Erythroblast (primary cell): ENCODE data around the gene RET.

Experiments
- GATA1 ChIP-seq: IDR thresholded peaks from 2 replicates; pipeline ENCODE4 v1.6.1; 2011; ENCODE audit warnings: low read depth, mild to moderate bottlenecking, control low read depth, low read length, moderate library complexity
- POLR2A ChIP-seq: IDR thresholded peaks from 2 replicates; pipeline ENCODE4 v1.6.1; 2011; ENCODE audit warnings: mild to moderate bottlenecking, low read length

DNA sequence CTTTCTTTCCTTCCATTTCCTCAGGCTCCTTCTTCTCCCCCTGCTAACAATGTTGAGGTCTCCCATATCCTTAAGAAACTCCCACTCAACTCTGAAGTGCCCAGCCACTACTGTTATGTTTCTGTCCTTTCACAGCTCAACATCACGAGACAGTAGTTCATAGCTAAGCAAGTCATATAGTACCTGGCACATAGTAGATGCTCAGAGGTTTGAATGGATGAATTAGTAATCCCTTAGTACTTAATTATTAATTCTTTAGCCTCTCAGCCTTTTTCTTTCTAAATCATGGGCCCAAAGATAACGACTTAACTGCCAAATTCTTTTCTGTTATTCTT is 84.0 kb downstream of the RET start:
- TF ChIP-seq POLR2A, result no peak
- no peak for TF ChIP-seq GATA1
